HG03520 (cell line): ENCODE data around the gene CAV2.

Experiments used
- ATAC-seq: cut with Tn5 transposase; IDR thresholded peaks from one replicate; pipeline ENCODE4 v1.9.1; 2021; ENCODE audit warnings: mild to moderate bottlenecking, moderate library complexity; ENCODE audit not compliant: unreplicated experiment

CAV2 gene

DNA sequence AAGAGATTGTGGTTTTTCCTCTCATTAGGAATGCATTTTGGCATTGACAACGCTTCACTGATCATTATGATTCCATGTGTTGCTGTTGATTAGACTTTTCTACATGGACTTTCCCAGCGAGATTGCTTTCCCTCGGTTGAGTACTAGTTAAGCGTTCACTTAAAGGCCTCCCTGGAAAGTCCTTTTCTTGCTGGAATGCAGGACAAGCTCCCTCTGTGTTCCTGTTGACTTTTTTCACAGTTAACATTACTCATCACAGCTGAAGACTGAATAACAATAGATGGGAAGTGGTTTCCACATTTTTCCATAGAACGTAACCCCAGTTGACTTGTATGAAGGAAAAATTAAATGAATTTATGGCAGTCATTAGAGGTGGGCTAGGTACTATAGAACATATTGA is 22.7 kb downstream of the CAV2 start:
- no peak for ATAC-seq

DNA sequence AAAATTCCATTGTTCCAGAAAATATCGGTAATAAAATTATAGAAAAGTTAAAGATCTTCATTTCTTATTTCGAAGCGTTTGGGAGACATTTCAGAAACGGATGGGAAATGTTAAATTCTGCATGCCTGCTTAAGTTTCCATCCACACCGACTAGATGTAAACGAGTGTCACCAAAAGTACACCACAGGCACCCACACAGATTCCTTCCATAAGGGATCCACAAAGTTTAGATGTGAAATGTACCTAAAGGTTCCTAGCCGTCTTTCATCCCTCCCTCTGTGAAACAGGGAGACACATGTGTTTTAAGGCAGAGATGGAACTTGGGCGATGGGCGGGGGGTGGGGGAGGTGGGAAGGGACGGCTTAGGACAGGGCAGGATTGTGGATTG is 24.7 kb downstream of the CAV2 start:
- ATAC-seq: no peak

DNA sequence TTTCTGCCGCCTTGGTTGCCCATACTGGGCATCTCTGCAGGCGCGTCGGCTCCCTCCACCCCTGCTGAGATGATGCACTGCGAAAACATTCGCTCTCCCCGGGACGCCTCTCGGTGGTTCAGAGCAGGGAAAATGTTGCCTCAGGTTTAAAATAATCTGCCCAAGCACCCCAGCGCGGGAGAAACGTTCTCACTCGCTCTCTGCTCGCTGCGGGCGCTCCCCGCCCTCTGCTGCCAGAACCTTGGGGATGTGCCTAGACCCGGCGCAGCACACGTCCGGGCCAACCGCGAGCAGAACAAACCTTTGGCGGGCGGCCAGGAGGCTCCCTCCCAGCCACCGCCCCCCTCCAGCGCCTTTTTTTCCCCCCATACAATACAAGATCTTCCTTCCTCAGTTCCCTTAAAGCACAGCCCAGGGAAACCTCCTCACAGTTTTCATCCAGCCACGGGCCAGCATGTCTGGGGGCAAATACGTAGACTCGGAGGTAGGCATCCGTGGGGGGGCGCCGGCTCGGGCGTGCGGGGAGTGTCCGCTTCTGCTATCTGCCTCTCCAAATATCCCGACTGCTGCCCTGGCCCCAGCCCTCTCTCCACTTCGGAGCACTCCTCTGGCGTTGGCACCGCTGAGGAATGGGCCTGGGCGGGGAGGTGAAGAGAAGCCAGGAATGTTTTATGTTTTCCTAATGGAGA is 25.2 kb downstream of the CAV2 start, which contains the start of gene CAV1:
Gene CAV1 (plus strand): TSS at position 428 of the 689 bp plus-strand sequence. CDS start 27 bp downstream, at position 455.
- ATAC-seq: no peak

DNA sequence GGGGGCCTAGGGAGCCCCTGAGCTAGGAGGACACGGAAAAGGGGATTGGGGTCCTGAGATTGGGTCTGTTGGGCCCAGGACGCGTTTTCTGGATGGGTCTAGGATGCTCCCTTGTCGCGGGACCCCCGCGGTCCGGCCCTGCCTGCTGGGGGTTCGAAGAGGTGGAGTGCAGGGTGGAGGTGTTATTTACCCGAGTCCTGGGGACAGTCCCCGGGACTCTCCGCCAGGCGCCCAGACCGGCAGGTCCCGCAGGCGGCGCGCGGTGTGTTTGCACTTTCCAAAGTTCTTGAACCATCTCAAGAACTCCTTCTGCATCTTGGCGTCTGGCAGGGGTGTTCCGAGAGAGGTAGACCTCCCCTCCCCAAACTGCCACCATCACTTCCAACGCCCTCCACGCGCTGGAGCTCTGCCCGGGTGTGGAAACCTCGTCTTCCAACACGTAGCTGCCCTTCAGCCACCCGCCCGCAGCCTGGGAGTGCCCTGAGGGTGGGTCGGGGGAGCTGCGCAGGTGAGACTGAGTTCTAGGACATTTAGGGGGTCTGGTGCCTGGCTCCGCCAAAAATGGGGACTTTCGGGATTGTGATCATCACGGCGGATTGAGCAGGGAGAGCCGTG is 25.9 kb downstream of the CAV2 start:
- peak; percentile 42 for ATAC-seq

DNA sequence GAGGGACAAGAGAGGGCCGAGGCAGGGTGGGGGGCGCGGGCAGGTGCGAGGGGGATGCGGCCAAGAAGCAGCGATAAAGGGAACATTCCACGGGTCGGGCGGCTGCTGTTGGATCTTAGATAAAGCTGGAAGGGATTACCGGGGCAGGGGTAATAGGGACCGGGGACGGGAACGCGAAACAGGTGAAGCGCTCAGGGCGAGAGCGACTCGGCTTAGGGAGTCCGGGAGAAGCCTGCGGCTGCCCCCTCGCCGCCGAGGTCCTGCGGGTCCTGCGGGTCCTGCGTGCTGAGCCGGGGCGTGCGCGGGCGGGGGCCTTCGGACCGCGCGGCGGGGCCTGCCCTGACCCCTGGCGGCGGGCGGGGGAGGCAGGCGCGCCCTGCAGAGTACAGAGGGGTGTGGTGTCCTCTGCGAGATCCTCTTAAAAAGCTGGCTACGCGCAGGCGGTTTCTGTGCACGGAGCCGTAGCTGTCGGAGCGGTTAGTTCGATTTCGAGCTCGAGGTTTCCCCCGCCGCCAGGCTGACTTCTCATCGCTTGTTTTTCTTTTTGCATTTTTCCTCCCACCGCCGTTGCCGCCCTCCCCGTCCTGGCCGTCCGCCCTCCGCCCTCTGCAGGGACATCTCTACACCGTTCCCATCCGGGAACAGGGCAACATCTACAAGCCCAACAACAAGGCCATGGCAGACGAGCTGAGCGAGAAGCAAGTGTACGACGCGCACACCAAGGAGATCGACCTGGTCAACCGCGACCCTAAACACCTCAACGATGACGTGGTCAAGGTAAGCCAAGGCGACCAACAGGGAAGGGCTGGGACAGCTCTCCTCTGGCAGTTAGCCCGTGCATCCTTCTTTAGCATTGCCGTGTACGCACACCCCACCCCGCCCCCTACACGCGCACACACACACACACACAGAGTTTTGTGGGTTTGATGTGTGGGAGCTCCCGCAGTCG is 26.6 kb downstream of the CAV2 start:
- peak; percentile 94 for ATAC-seq

DNA sequence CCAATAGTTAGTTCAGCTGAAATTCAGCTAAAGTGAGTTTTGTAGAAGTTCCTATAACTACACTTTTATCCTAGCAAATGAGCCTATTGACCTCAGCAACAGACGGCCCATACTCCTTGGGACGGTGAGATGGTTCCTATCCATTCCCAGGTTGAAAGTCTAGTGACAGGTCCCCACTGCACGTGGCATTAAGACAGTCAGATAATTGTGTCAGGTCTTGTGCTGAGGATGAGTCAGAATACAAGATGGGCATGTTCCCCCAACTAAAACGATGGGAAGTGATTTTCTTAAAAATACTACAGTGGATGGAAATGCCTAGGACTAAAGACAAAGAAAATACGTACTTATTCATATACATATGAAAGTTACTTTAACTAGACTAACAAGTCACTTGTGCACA is 27.4 kb downstream of the CAV2 start:
- no peak for ATAC-seq

DNA sequence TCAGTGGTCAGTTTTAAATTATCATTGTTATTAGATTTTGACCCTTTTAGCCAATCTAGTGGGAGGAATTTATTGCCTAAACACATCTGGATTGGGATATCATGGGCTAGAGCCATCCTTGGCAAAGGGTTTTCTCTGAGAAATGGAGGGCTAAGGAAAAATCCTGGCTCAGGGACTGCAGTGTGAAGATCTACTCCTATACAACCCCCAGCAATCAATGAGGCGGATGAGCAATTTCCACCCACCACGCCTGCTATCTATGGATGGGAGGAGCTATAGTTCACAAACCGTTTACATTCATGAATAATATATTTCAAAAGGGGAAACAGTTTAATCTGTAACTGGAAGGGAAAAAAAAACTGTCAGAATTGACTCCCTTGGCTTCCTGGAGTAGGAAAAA is 28.0 kb downstream of the CAV2 start:
- ATAC-seq: no peak

DNA sequence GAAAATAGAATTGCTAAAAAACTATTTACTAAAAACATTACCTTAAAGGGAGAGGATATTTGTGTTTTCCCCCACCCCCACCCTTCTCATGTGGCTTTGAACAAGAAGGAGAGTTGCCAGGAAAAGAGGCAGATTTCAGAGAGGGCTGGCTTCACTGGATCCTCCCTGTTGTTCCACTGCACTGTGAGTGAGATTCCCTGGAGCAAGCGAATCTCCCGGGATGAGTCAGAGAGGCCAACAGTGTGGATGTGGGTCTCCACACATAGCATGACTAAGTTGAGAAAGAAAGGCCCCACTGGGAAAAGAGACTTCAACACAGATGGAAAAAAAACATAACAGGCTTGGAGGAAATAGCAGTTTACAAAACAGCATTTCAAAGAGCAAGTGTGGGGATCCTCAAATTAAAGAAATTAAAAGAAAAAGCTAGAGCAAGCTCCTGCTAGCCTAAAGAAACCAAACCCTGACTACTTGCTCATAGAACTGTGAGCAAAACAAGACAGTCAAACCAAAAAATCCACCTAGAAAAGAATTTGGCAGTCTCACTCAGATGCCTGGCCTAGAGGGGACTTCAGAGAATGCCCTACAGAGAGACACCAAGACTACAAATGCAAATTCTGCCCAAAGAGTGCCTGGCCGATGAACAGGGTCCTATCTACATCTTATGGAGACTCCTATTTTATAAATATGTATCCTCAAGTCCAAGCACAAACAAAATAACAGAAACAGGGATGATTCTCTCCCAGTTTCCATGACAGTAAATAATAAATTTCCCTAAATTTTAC is 28.7 kb downstream of the CAV2 start:
- ATAC-seq: no peak

DNA sequence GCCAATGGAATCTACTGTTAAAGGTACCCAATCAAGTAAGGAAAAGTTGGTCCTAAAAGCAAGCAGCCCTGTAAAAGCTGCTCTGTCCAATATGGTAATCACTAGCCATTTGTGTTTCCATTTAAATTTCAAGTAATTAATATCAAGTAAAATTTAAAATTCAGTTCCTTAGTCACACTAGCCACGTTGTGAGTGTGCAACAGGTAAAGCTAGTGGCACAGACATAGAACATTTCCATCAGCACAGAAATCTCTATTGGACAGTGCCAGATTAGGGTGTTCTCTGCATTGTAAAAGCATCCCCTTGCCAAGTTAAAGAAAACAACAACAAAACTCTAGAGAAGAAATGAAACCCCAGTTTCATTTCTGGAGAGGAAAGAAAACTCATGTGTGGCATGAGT is 29.7 kb downstream of the CAV2 start:
- ATAC-seq: no peak

DNA sequence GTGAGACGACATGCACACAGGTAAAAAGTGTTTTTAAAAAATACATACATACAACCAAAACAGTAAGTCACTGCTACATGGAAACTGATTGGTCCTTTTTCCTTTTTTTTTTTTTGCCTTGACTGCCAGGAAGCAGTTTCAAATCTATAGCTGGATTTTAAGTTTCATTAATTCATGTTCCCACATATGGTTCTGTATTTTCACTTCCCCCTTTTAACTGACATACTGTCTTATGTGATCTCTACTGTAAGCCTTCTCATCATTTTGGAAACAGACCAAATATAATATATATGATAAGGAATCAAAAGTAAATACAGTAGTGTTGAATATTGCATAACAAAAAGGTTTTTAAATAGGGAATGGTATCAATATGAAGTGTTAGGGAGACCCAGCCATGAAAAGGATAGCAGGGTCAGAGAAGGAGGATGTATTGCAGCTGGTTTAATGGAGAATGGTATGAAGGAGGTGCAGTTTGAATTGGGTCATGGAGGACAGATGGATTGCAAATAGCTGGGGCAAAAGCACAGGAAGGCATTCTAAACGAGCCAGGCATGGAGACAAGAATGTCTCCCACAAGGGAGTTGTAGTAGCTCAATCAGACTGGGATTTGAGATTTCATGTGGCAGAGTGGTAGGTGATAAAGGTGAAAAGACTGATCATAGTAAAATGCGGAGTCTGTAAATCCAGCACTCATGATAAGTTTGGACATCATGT is 30.7 kb downstream of the CAV2 start:
- ATAC-seq: no peak

DNA sequence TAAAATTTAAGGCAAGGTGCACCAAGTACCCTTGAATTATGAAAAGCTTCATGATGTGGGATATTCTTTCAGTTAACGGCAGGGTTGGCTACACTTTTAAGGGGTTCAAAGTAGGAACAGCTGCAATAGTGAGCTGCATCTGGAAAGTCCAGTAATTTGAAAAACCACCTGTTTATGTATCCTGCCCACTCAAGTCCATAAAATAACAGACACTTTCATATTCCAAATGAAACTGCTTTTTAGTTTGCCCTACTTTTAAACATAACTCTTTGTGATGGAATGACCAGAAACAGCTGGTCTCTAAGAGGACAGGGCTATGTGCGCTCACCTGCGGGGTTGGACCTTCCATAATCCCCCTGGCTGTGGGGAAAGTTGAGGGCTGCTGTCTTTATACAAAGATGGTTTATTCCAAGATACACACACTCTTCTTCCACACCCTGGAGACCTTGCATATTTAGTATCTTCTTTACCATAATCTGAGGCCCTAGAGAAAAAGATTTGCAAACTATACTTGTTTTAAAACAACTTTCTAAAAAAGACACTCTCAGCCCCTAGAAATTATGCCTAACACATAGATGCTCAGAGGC is 32.7 kb downstream of the CAV2 start:
- no peak for ATAC-seq

DNA sequence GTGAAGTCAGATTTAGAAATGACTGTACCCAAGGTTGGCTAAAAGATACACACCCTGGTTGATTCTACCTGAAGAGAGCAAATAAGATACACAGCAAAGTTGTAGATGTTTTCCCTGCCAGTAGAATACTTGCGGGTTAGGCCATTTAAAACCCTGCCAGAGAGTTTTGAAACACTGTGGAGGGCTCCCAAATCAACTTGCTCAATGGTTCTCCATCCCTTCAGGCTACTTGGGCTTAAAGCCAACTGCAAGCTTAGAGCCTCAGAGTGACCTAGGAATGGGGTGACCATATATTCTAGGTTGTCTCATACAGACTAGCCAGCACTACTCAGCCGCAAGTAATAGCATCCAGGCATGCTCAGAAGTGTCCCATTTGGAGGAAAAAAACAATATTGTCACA is 35.3 kb downstream of the CAV2 start:
- no peak for ATAC-seq

DNA sequence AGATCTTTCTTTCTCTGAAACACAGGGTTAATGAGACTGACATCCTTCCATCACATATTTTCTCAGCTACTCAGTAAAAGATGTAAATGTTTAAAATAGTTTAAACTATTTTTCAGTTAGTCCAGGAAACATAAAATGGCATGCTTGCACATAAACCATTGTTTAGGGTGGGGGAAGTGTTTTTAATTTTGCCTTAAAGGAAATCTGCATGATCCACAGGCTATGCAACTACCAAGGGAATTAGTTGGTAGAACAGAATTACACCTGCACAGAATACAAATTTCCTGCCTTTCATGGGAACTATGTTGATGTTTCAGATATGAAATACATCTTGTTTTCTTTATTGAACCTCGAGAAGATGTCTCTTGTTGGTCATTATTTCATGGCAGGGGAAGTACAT is 35.9 kb downstream of the CAV2 start:
- no peak for ATAC-seq

DNA sequence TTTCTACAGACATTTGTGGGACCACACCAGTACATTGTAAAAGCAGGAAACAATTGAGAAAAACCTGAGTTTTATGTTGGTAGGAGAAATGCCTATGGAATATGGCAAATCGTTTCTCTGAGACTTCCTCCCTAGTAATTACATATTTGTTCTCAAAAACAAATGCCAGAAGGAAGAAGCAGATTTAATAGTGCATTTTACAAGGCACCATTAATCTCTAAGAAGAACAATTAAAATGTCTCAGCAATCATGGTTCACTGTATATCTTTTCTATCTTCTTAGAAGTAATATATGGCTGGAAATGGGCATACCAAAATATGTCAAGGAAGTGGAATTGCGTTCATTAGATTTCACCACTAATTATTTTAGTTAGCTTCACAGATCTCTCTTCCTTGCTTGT is 38.6 kb downstream of the CAV2 start:
- no peak for ATAC-seq

DNA sequence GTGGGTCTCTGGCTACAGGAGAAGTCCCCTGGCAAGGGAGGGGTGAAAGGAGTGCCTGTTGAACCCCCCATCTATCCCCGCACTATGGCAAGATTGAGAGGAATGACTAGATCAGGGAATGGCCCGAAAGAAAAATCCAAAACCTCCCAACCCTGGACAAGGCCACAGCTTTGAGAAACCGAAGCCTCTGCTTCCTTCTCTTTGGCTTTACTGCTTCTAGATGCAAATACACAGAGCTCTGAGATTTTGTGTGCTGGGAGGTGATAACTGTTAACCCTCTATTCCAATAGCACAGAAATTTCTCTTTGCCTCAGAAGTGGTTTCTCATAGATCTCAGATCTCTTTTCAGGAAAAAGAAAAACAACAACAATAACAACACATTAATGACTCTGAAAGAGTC is 40.3 kb downstream of the CAV2 start:
- ATAC-seq: no peak

DNA sequence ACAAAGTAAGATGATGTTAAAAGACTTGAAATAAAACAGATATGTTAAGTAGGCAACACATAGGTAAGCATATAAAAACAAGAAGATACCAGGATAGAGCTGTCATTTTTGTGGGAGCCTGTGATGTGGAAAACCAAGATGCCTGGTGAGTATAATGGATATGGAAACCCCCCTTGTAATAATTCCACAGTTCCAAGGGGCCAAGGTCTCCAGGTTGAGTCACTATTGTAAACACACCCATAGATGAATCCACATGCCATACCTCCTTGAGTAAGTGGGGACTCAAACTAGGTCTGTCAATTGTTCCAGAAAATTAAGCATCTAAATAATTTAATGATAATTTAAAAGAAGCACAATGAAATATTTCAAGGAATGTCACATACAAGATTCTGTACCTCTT is 41.2 kb downstream of the CAV2 start:
- no peak for ATAC-seq

DNA sequence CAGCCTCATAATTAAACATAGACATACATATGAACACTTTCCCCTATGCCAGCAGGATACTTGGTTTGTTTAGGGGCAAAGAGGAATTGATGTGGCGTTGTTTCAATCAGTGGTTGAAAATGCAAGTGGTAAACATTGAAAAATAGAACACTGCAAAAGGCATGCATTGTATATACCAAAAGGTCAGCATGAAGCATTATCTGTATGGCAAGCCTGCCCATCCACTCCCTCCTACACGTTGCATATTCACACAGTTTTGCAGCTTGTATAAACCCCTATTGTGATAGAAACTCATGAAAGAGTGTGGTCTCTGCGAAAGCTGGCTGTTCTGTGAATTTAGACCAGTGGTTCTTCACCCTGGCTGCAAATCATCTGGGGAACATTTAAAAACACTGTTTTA is 42.4 kb downstream of the CAV2 start:
- ATAC-seq: no peak

DNA sequence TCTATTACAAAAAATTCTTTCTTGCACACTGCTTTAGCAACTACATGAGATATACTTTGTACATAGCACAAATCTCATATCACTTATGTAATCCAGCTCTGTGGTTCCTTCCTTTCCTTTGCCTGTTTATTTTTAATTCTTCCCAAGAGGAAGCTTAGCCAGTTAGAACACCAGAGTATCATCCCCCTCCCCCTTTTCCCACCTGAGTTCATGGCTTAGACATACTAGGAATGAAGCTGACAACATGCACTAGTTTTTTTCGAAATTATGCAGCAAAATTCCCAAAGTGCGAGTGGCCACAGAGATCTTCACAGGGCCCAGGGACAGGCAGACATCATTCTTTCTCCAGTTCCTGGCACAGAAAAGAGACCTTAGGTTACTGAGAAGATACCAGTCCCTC is 43.1 kb downstream of the CAV2 start:
- ATAC-seq: no peak

DNA sequence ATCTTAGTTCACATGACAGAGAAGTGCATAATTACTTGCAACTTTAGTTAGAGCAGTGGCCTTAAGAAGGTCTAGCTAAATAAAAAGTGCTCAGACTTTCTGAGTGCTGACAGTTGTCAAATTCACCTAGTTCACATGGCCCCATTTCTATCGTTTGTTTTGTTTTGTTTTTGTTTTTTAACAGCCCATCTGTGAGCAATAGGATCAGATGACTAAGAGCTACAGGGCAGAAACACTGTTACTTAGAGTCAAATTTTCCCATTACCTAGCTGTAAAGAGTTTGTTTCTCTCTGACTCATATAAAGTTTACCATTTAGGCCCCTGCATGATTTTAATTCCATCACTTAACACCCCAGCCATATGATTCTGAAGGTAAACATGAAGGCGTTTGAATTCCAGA is 44.1 kb downstream of the CAV2 start:
- no peak for ATAC-seq

DNA sequence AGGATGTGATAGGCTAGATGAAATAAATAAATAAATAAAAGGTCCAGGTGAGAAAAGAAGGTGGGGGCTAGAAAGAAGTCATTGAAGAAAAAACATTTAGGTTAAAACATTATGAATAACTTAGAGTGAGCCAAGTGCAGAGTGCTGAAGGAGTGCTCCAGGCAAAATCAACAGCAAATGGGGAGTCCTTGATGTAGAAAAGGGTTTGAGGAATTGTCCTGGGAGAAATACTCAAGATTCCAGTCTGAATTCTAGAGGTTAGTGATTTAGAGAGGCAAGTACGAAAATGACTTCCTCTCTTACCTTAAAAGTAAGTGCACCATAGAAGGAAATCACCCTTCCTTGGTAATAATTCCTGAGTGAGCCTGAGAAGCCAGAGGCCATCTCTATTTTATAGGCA is 44.9 kb downstream of the CAV2 start:
- ATAC-seq: no peak
